ENCODE measurements around the gene AQP10. TPM values are rescaled to one million over a fixed set of nuclear protein-coding genes. Genes with fewer than 3 reads are reported as not detected.

Gene AQP10
- total and polyA plus RNA-seq, 9 of the 15 experiments (the other 6 are each of a cell fraction or from before 2014, with no cell fraction given): 0.37 to 9.7 (median 1.9) TPM

DNA sequence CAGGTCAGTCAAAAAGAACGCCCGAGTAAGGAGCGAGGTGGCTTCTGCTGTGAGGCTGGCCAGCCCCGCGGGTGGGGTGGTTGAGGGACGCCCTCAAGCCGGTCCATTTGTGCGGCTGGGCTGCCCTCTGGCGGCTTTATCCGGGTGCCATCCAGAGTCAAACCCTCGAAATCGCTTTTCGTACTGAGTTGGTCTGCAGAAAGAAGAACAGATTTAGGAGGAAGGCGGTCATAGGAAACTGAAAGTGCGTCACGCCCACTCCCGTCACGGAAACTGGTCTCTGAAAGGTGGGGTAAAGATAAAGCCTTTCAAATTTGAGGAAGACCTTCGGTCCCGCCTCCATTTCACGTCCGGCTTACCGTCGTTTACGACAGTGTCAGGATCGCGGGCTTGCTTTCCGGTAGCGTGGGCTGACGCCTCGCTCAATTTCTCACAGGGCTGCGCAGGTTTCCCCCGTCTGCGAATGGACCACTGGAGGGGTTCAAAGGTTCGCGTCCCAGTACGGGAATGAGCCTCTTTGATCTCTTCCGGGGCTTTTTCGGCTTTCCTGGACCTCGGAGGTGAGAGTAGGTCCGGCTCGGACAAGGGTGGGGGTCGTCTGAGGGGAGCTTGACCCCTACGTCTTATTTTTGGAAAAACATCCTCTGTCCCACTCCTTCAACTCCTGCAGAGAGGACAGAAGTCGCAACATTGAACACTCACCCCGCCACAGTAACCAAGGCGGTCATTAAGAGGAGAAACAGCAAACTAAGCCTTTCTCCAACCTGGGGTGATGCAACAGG, 48.5 kb upstream of the AQP10 start, which contains the start of gene HAX1 (continued):
- TF ChIP-seq, protein P1, sequence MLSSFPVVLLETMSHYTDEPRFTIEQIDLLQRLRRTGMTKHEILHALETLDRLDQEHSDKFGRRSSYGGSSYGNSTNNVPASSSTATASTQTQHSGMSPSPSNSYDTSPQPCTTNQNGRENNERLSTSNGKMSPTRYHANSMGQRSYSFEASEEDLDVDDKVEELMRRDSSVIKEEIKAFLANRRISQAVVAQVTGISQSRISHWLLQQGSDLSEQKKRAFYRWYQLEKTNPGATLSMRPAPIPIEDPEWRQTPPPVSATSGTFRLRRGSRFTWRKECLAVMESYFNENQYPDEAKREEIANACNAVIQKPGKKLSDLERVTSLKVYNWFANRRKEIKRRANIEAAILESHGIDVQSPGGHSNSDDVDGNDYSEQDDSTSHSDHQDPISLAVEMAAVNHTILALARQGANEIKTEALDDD (IDR thresholded peaks at IDR 0.05): no peak
- TF ChIP-seq TAL1 (IDR thresholded peaks at IDR 0.05) (no peak; the same call in 1 of the 2 replicates), BCOR (IDR thresholded peaks at IDR 0.05) (0 out of 2 replicates have a peak, but pooled peaks have one; percentile 13), CREBBP (IDR thresholded peaks at IDR 0.05; ENCODE audit: low read depth, low read length) (no peak), NCOA2 (IDR thresholded peaks at IDR 0.05; ENCODE audit: partially characterized antibody in 2 of 2) (no peak), TRIM24 (IDR thresholded peaks at IDR 0.05) (peak in 1 of 2 experiments; percentile 24; a peak in 1 of 4 replicates), KLF10 (CRISPR knock-in tag; IDR thresholded peaks at IDR 0.05) (no peak), NFRKB (IDR thresholded peaks at IDR 0.05; ENCODE audit: low read depth) (no peak), ZNF197 (CRISPR knock-in tag; IDR thresholded peaks at IDR 0.05; ENCODE audit: low read depth) (no peak), ZNF165 (CRISPR knock-in tag; IDR thresholded peaks at IDR 0.05; ENCODE audit: borderline replicate concordance) (no peak), CXXC5 (CRISPR knock-in tag; IDR thresholded peaks at IDR 0.05) (peak; percentile 86), NRF1 (conservative IDR thresholded peaks at IDR 0.05 in 1 of 2, IDR thresholded peaks at IDR 0.05 in 1 of 2) (peak; percentile 93 to 94), ZNF184 (CRISPR knock-in tag; IDR thresholded peaks at IDR 0.05) (no peak), ZNF174 (CRISPR knock-in tag; IDR thresholded peaks at IDR 0.05) (no peak), ZNF134 (CRISPR knock-in tag; conservative IDR thresholded peaks at IDR 0.05) (no peak), CBX8 (IDR thresholded peaks at IDR 0.05; ENCODE audit: borderline replicate concordance, extremely low read depth, low read depth, low read length, poor library complexity, severe bottlenecking) (no peak), KDM2B (CRISPR knock-in tag; IDR thresholded peaks at IDR 0.05) (peak; percentile 35; the same call in 1 of the 2 replicates), LEF1 (IDR thresholded peaks at IDR 0.05) (peak; percentile 81; the same call in 1 of the 2 replicates), POLR3G (IDR thresholded peaks at IDR 0.05; ENCODE audit: extremely low read depth, insufficient read length, insufficient replicate concordance) (no peak), ZNF263 (CRISPR knock-in tag; IDR thresholded peaks at IDR 0.05; ENCODE audit: borderline replicate concordance) (no peak), ZNF707 (CRISPR knock-in tag; conservative IDR thresholded peaks at IDR 0.05) (no peak), ESRRA (IDR thresholded peaks at IDR 0.05; ENCODE audit: borderline replicate concordance, low read depth) (peak; percentile 39; the same call in 1 of the 2 replicates)
- TF ChIP-seq, protein P2, sequence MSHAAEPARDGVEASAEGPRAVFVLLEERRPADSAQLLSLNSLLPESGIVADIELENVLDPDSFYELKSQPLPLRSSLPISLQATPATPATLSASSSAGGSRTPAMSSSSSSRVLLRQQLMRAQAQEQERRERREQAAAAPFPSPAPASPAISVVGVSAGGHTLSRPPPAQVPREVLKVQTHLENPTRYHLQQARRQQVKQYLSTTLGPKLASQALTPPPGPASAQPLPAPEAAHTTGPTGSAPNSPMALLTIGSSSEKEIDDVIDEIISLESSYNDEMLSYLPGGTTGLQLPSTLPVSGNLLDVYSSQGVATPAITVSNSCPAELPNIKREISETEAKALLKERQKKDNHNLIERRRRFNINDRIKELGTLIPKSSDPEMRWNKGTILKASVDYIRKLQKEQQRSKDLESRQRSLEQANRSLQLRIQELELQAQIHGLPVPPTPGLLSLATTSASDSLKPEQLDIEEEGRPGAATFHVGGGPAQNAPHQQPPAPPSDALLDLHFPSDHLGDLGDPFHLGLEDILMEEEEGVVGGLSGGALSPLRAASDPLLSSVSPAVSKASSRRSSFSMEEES (CRISPR knock-in tag; IDR thresholded peaks at IDR 0.05): no peak
- TF ChIP-seq, protein P3, sequence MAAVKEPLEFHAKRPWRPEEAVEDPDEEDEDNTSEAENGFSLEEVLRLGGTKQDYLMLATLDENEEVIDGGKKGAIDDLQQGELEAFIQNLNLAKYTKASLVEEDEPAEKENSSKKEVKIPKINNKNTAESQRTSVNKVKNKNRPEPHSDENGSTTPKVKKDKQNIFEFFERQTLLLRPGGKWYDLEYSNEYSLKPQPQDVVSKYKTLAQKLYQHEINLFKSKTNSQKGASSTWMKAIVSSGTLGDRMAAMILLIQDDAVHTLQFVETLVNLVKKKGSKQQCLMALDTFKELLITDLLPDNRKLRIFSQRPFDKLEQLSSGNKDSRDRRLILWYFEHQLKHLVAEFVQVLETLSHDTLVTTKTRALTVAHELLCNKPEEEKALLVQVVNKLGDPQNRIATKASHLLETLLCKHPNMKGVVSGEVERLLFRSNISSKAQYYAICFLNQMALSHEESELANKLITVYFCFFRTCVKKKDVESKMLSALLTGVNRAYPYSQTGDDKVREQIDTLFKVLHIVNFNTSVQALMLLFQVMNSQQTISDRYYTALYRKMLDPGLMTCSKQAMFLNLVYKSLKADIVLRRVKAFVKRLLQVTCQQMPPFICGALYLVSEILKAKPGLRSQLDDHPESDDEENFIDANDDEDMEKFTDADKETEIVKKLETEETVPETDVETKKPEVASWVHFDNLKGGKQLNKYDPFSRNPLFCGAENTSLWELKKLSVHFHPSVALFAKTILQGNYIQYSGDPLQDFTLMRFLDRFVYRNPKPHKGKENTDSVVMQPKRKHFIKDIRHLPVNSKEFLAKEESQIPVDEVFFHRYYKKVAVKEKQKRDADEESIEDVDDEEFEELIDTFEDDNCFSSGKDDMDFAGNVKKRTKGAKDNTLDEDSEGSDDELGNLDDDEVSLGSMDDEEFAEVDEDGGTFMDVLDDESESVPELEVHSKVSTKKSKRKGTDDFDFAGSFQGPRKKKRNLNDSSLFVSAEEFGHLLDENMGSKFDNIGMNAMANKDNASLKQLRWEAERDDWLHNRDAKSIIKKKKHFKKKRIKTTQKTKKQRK (IDR thresholded peaks at IDR 0.05; ENCODE audit: borderline replicate concordance, low read depth, low read length): no peak
